CD14-positive monocyte (primary cell): ENCODE measurements around the gene LRP1-AS. TPM values are rescaled to one million over a fixed set of nuclear protein-coding genes. Genes with fewer than 3 reads are reported as not detected.

Experiments
- DNase-seq, 3 donors: peaks; one replicate each; pipeline ENCODE4 v3.0.0-alpha.2; 2011 to 2022
- H2AFZ ChIP-seq: 2 replicates; pipeline ENCODE4 v1.6.0; 2012; ENCODE audit warnings: mild to moderate bottlenecking, low read depth, low read length, inconsistent platforms; ENCODE audit not compliant: insufficient read depth, poor library complexity, severe bottlenecking
- H3K27ac ChIP-seq, 2 donors: 1 replicate in 1 of 2; 2 replicates in 1 of 2; pipeline ENCODE4 v1.5.1; 2012 to 2013; ENCODE audit warnings: low read length in 2 of 2, control low read depth in 1 of 2, inconsistent platforms in 1 of 2, low read depth in 1 of 2, mild to moderate bottlenecking in 1 of 2
- H3K27me3 ChIP-seq, 2 donors: one replicate each; pipeline versions ENCODE4 v1.6.0 to v1.6.1; 2011 to 2013; ENCODE audit warnings: low read length in 2 of 2; ENCODE audit not compliant: control insufficient read depth in 2 of 2, insufficient read depth in 2 of 2
- H3K36me3 ChIP-seq, 2 donors: replicated peaks in 1 of 2; 1 replicate in 1 of 2; 2 replicates in 1 of 2; pipeline versions ENCODE4 v1.5.1 to v1.6.1; 2012 to 2013; ENCODE audit warnings: low read length in 2 of 2, control low read depth in 1 of 2, inconsistent platforms in 1 of 2, mild to moderate bottlenecking in 1 of 2; ENCODE audit not compliant: insufficient read depth in 2 of 2, control insufficient read depth in 1 of 2
- H3K4me1 ChIP-seq, 2 donors: 1 replicate in 1 of 2; 2 replicates in 1 of 2; pipeline versions ENCODE4 v1.5.1 to v1.6.1; 2012 to 2013; ENCODE audit warnings: low read length in 2 of 2, control low read depth in 1 of 2, inconsistent platforms in 1 of 2, mild to moderate bottlenecking in 1 of 2, moderate library complexity in 1 of 2; ENCODE audit not compliant: insufficient read depth in 2 of 2, control insufficient read depth in 1 of 2
- H3K4me2 ChIP-seq: replicated peaks from 2 replicates; pipeline ENCODE3; 2012; ENCODE audit warnings: low read length, moderate library complexity, mild to moderate bottlenecking; ENCODE audit not compliant: poor library complexity, severe bottlenecking; ENCODE audit errors: extremely low read depth
- H3K4me3 ChIP-seq, 3 experiments: fragments of 200-600 bp in 1 of 3; sonication (generic) in 1 of 3; replicated peaks in 1 of 3; 1 replicate in 2 of 3; 2 replicates in 1 of 3; pipeline ENCODE4 v1.5.1; 2011 to 2013; ENCODE audit warnings: low read length in 3 of 3, mild to moderate bottlenecking in 3 of 3, control low read depth in 2 of 3, low read depth in 2 of 3, inconsistent platforms in 1 of 3, moderate library complexity in 1 of 3
- H3K79me2 ChIP-seq: 2 replicates; pipeline ENCODE4 v1.6.0; 2012; ENCODE audit warnings: mild to moderate bottlenecking, control low read depth, inconsistent platforms, low read length, moderate library complexity; ENCODE audit not compliant: insufficient read depth
- H3K9ac ChIP-seq: 2 replicates; pipeline ENCODE4 v1.6.0; 2017; ENCODE audit warnings: low read length, mild to moderate bottlenecking; ENCODE audit not compliant: insufficient read depth, poor library complexity, severe bottlenecking
- H3K9me3 ChIP-seq, 2 donors: replicated peaks in 1 of 2; 1 replicate in 1 of 2; 2 replicates in 1 of 2; pipeline versions ENCODE4 v1.5.1 to v1.6.1; 2012 to 2013; ENCODE audit warnings: low read length in 2 of 2, control low read depth in 1 of 2; ENCODE audit not compliant: control insufficient read depth in 1 of 2, insufficient read depth in 1 of 2
- H4K20me1 ChIP-seq: 2 replicates; pipeline ENCODE4 v1.6.0; 2012; ENCODE audit warnings: mild to moderate bottlenecking, low read length, control low read depth, moderate library complexity; ENCODE audit not compliant: insufficient read depth
- H3K27ac Mint-ChIP-seq, 7 donors: one replicate each; pipeline ENCODE4 v1.8.0; 2020; ENCODE audit warnings: mild to moderate bottlenecking in 7 of 7, mixed read lengths in 7 of 7, moderate library complexity in 6 of 7, inconsistent platforms in 2 of 7
- H3K27me3 Mint-ChIP-seq, 3 donors: one replicate each; pipeline ENCODE4 v1.8.0; 2021 to 2022; ENCODE audit warnings: low read depth in 3 of 3, mild to moderate bottlenecking in 3 of 3, mixed read lengths in 3 of 3, moderate library complexity in 3 of 3, inconsistent platforms in 1 of 3
- H3K36me3 Mint-ChIP-seq, 2 donors: one replicate each; pipeline ENCODE4 v1.8.0; 2020; ENCODE audit warnings: mixed read lengths in 2 of 2, inconsistent platforms in 1 of 2, mild to moderate bottlenecking in 1 of 2
- H3K4me1 Mint-ChIP-seq: one replicate; pipeline ENCODE4 v1.8.0; 2020; ENCODE audit warnings: mild to moderate bottlenecking, mixed read lengths
- H3K4me3 Mint-ChIP-seq, 2 donors: one replicate each; pipeline ENCODE4 v1.8.0; 2020; ENCODE audit warnings: mild to moderate bottlenecking in 2 of 2, mixed read lengths in 2 of 2, moderate library complexity in 1 of 2
- H3K9me3 Mint-ChIP-seq, 7 donors: one replicate each; pipeline ENCODE4 v1.8.0; 2020 to 2022; ENCODE audit warnings: mixed read lengths in 7 of 7, mild to moderate bottlenecking in 6 of 7, moderate library complexity in 6 of 7, inconsistent platforms in 2 of 7
- CTCF ChIP-seq: fragments of 200-600 bp; IDR thresholded peaks from one replicate; pipeline ENCODE4 v1.8.0; 2022; ENCODE audit warnings: antibody characterized with exemption, mild to moderate bottlenecking
- WGBS: methylation state at CpG from one replicate; pipeline ENCODE4 v1.1.5; 2013; ENCODE audit warnings: missing lambda C conversion rate; ENCODE audit not compliant: insufficient coverage; 5-methylcytosine and 5-hydroxymethylcytosine counted together
- intact Hi-C, 2 donors: fragments of 100-400 bp; cut with micrococcal nuclease; formaldehyde crosslinking; loops; one replicate each; pipeline versions ENCODE4 v1.15.0 to v1.15.1; 2023
- polyA plus RNA-seq, 3 donors: library from polyadenylated mRNA; depleted of rRNA in 1 of 3; unstranded in 2 of 3; stranded (reverse) in 1 of 3; fragments of 300-500 nt in 2 of 3; fragments of >200 nt in 1 of 3; fragmentation: Illumina TruSeq in 2 of 3; gene quantifications; 1 replicate in 2 of 3; 2 replicates in 1 of 3; pipeline ENCODE4 v1.2.3, GENCODE V29; 2012 to 2021

LRP1-AS gene
- polyA plus RNA-seq, 3 donors: 0.35 to 1.5 TPM; not detected in 1

GRCh38 chr12:57148469-57149244 is 1.2 kb upstream of the LRP1-AS start:
- Mint-ChIP-seq H3K9me3 (no peaks in the 10 kb centered on the region), H3K4me1 (peaks cover 90% of the 10 kb centered on the region), H3K27ac (peak overlapping the region; percentile 80 to 97 (median 92)), H3K36me3 (peaks cover 74 to 89% of the 10 kb centered on the region in 2 donors), H3K27me3 (peaks cover 0 to 3% (median 3%) of the 10 kb centered on the region in 3 donors), H3K4me3 (peak overlapping the region; percentile 51 to 83)
- WGBS: 57% methylated on average over 1 of the region's 4 CpGs
- DNase-seq: peak; percentile 36 to 84 (median 68)
- TF ChIP-seq CTCF: no peak
- H3K9me3 ChIP-seq: no peaks in the 10 kb centered on the region
- no peaks in the 10 kb centered on the region for H3K27me3 ChIP-seq
- H3K4me3 ChIP-seq: peak overlapping the region in 1 of 3 experiments; percentile 67
- peak overlapping the region; percentile 38 for H3K9ac ChIP-seq
- peaks cover 60% of the 10 kb centered on the region for H4K20me1 ChIP-seq
- peak overlapping the region; percentile 66 for H3K4me2 ChIP-seq
- H3K4me1 ChIP-seq: peaks cover 84 to 86% of the 10 kb centered on the region in 2 donors
- H3K79me2 ChIP-seq: peaks cover 60% of the 10 kb centered on the region
- no peak overlapping the region for H2AFZ ChIP-seq
- H3K36me3 ChIP-seq: peaks cover 40 to 74% of the 10 kb centered on the region in 2 donors
- H3K27ac ChIP-seq: peak overlapping the region; percentile 65 to 82
- intact Hi-C loops: no loop called here

GRCh38 chr12:57146092-57146491 is 1.3 kb downstream of the LRP1-AS start:
- peaks cover 80% of the 10 kb centered on the region for H4K20me1 ChIP-seq
- TF ChIP-seq CTCF: no peak
- Mint-ChIP-seq H3K27me3 (peaks cover 0 to 1% (median 0%) of the 10 kb centered on the region in 3 donors), H3K9me3 (no peaks in the 10 kb centered on the region), H3K4me3 (no peak overlapping the region), H3K27ac (peak overlapping the region in 6 of 7 donors; percentile 24 to 97 (median 76)), H3K4me1 (peaks cover 76% of the 10 kb centered on the region), H3K36me3 (peaks cover 82 to 90% of the 10 kb centered on the region in 2 donors)
- no peaks in the 10 kb centered on the region for H3K9me3 ChIP-seq
- 100% methylated on average over 2 of the region's 2 CpGs for WGBS
- H3K27me3 ChIP-seq: no peaks in the 10 kb centered on the region
- H2AFZ ChIP-seq: no peak overlapping the region
- no peak overlapping the region for H3K4me2 ChIP-seq
- intact Hi-C loops: no loop called here
- H3K9ac ChIP-seq: no peak overlapping the region
- H3K79me2 ChIP-seq: peaks cover 53% of the 10 kb centered on the region
- peaks cover 59 to 87% of the 10 kb centered on the region in 2 donors for H3K36me3 ChIP-seq
- peaks cover 58 to 60% of the 10 kb centered on the region in 2 donors for H3K4me1 ChIP-seq
- H3K4me3 ChIP-seq: peak overlapping the region in 1 of 3 experiments; percentile 67
- no peak for DNase-seq
- peak overlapping the region in 1 of 2 donors; percentile 82 for H3K27ac ChIP-seq
